Ascending aorta (tissue), 2 donors: Measurements from ENCODE around the gene APOO. TPM values are rescaled to one million over a fixed set of nuclear protein-coding genes. Genes with fewer than 3 reads are reported as not detected.

Experiments used
- DNase-seq, 2 donors: peaks; one replicate each; pipeline ENCODE4 v3.0.0-alpha.2; 2019; ENCODE audit warnings: low spot score in 2 of 2
- H3K27ac ChIP-seq, 2 donors: fragments of 200-600 bp; sonication (generic); one replicate each; pipeline ENCODE4 v1.5.1; 2016 to 2017; ENCODE audit warnings: mild to moderate bottlenecking in 1 of 2
- H3K27me3 ChIP-seq: fragments of 200-600 bp; sonication (generic); one replicate; pipeline ENCODE4 v1.5.1; 2017
- H3K36me3 ChIP-seq, 2 donors: fragments of 200-600 bp; sonication (generic); one replicate each; pipeline ENCODE4 v1.5.1; 2016
- H3K4me1 ChIP-seq, 2 donors: fragments of 200-600 bp; sonication (generic); one replicate each; pipeline ENCODE4 v1.5.1; 2016 to 2017; ENCODE audit warnings: mild to moderate bottlenecking in 1 of 2
- H3K4me3 ChIP-seq, 2 donors: fragments of 200-600 bp; sonication (generic); one replicate each; pipeline ENCODE4 v1.5.1; 2016 to 2017; ENCODE audit warnings: mild to moderate bottlenecking in 1 of 2
- H3K9me3 ChIP-seq, 2 donors: fragments of 200-600 bp; sonication (generic); one replicate each; pipeline ENCODE4 v1.5.1; 2016
- CTCF ChIP-seq, 3 experiments: fragments of 200-600 bp in 2 of 3; fragments of 450-650 bp in 1 of 3; sonication (generic) in 2 of 3; IDR thresholded peaks; one replicate each; pipeline ENCODE4 v1.5.1; 2016 to 2019; ENCODE audit warnings: antibody characterized with exemption in 3 of 3, mild to moderate bottlenecking in 1 of 3, moderate library complexity in 1 of 3
- intact Hi-C: fragments of 100-400 bp; cut with DNase I; formaldehyde crosslinking; loops from one replicate; pipeline ENCODE4 v1.15.1; 2023
- total RNA-seq: library from RNA; depleted of rRNA; stranded (reverse); fragments of >200 nt; gene quantifications from one replicate; pipeline ENCODE4 v1.1.0, GENCODE V29; 2016

APOO gene
- total RNA-seq, 1 donor from 2014 or later, result not detected

GRCh38 chrX:23945206-23945605, 37.5 kb upstream of the APOO start:
- no peaks in the 10 kb centered on the region for H3K9me3 ChIP-seq
- DNase-seq, result no peak
- H3K4me3 ChIP-seq, result no peak overlapping the region
- no peaks in the 10 kb centered on the region for H3K36me3 ChIP-seq
- H3K27ac ChIP-seq, result no peak overlapping the region
- no peak for TF ChIP-seq CTCF (IDR thresholded peaks at IDR 0.05)
- no peaks in the 10 kb centered on the region for H3K27me3 ChIP-seq
- intact Hi-C loops, result no loop called here
- no peaks in the 10 kb centered on the region for H3K4me1 ChIP-seq

GRCh38 chrX:23944234-23944633, 36.5 kb upstream of the APOO start:
- TF ChIP-seq CTCF (IDR thresholded peaks at IDR 0.05), result no peak
- Histone ChIP-seq H3K27me3 (no peaks in the 10 kb centered on the region), H3K4me3 (no peak overlapping the region), H3K27ac (no peak overlapping the region), H3K36me3 (no peaks in the 10 kb centered on the region), H3K9me3 (no peaks in the 10 kb centered on the region), H3K4me1 (no peaks in the 10 kb centered on the region)
- DNase-seq, result no peak
- intact Hi-C loops, result no loop called here

- Histone ChIP-seq H3K27me3 (no peaks in the 10 kb centered on the region), H3K36me3 (no peaks in the 10 kb centered on the region), H3K27ac (no peak overlapping the region), H3K4me3 (no peak overlapping the region), H3K9me3 (no peaks in the 10 kb centered on the region), H3K4me1 (no peaks in the 10 kb centered on the region)
- no peak for TF ChIP-seq CTCF (IDR thresholded peaks at IDR 0.05)
- intact Hi-C loops, result no loop called here
- DNase-seq, result no peak
These were observed 31.5 kb upstream of the APOO start for GRCh38 chrX:23939203-23939602.

DNA sequence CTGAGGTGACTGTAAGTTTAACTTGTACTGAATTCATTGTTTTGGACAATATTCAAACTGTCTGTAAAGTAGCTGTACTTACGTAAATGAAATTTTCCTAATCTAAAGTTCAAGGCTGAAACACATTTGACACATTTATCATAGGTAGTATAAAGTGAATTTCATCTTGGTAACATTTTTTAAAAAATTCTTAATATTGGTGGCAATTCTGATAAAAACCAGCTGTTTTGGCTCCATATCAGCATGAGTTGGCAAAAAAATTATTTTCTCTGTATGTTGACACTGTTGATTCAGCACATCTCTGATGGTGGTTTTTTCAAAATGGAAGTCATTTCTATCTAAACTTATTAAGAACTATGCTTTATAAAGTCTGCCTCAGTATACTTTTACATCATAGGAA, 31.0 kb upstream of the APOO start:
- DNase-seq, result no peak
- H3K4me1 ChIP-seq, result no peaks in the 10 kb centered on the region
- TF ChIP-seq CTCF (IDR thresholded peaks at IDR 0.05), result no peak
- H3K9me3 ChIP-seq, result no peaks in the 10 kb centered on the region
- H3K36me3 ChIP-seq, result no peaks in the 10 kb centered on the region
- H3K27ac ChIP-seq, result no peak overlapping the region
- H3K4me3 ChIP-seq, result no peak overlapping the region
- intact Hi-C loops, result no loop called here
- H3K27me3 ChIP-seq, result no peaks in the 10 kb centered on the region

DNA sequence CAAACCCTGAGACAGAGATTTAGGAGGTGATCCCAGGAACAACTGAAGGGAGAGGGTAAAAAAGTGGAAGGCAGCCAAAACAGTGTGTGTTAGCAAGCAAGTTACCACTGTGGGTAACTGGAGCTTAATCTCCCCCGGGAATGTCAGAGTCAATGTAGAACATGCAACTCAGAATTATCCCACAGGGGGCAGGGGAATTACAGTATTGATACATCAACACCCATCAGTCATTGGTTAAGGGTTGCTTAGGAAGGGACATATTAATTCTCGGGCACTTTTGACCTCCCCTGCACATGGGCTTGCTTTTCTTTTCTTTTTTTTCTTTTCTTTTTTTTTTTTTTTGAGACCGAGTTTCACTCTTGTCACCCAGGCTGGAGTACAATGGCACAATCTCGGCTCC, 29.4 kb upstream of the APOO start:
- Histone ChIP-seq H3K4me3 (no peak overlapping the region), H3K27me3 (no peaks in the 10 kb centered on the region), H3K27ac (no peak overlapping the region), H3K4me1 (no peaks in the 10 kb centered on the region), H3K36me3 (no peaks in the 10 kb centered on the region), H3K9me3 (no peaks in the 10 kb centered on the region)
- DNase-seq, result no peak
- intact Hi-C loops, result no loop called here
- no peak for TF ChIP-seq CTCF (IDR thresholded peaks at IDR 0.05)

DNA sequence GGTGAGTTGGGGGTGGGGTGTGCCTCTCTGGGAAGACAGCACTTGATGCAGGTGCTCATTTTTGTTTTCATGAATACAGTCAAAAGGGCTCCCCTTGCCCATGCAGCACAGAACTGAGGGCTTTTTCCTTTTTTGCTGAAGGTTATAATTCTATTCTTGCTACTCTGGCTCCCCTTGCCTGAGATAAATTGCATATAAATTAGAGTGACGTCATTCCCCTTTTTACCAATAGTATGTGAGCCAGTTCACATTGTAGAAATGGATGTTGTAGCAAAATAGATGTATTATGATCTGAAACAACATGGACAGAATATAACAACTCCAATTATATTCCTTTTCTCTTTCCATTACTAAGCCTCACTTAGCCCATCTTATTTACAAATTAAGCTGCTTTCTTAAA, 28.4 kb upstream of the APOO start:
- no peaks in the 10 kb centered on the region for H3K4me1 ChIP-seq
- no peak overlapping the region for H3K27ac ChIP-seq
- no peaks in the 10 kb centered on the region for H3K27me3 ChIP-seq
- DNase-seq, result no peak
- H3K36me3 ChIP-seq, result no peaks in the 10 kb centered on the region
- H3K4me3 ChIP-seq, result no peak overlapping the region
- TF ChIP-seq CTCF (IDR thresholded peaks at IDR 0.05), result no peak
- H3K9me3 ChIP-seq, result no peaks in the 10 kb centered on the region
- intact Hi-C loops, result no loop called here
